Measurements from ENCODE around the gene DYRK1A.

Gene DYRK1A

GRCh38 chr21:37450445-37450941 lies 83.9 kb downstream of the DYRK1A start:
- peak; percentile 19 for DNase-seq (ENCODE audit: low spot score)

DNA sequence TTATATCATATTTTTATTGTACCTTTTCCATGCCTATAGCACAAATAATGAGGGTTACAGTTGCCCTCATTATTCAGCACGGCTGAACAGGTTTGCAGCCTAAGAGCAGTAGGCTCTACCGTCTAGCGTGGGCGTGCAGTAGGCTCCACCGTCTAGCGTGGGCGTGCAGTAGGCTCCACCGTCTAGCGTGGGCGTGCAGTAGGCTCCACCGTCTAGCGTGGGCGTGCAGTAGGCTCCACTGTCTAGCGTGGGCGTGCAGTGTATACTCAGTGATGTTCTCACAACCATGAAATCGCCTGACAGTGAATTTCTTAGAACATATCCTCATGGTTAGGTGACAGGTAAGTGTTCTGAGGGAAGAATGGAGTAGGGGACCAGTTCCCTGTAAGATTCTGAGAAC lies 84.9 kb downstream of the DYRK1A start:
- no peak for DNase-seq (ENCODE audit: low spot score)

- no peak for DNase-seq (ENCODE audit: low spot score)
Observed at GRCh38 chr21:37452227-37452626, 85.7 kb downstream of the DYRK1A start.

- no peak for DNase-seq (ENCODE audit: low spot score)
Observed at GRCh38 chr21:37453350-37453749, 86.8 kb downstream of the DYRK1A start.

DNA sequence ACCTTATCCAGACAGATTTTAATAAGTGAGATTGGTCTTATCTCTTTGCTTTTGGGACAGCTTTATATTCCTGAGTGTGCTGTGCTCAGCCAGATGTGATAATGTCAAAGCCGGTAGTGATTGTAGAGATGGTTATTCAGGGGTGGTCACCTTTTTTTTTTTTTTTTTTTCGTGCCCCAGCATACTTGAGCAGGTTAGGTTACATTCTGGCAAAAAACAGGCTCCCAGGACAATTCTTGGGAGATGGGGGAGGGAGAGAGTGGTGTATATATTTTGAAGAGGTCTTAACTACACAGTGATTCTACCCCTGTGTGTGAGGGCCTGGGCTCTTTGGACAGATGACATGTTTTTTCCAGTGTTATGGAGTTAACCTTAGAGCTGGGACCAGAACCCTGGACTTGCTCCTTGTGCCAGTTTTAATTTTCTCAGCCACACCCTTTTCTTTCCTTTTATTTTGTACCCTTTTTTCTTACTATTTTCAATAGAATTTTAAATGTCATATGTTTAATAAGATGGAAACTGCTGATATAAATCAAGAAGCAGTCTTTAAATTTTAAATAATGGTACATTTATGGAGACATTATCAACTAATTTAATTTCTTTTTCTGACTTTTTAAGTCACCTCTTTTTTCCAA lies 88.4 kb downstream of the DYRK1A start:
- no peak for DNase-seq (ENCODE audit: low spot score)

DNA sequence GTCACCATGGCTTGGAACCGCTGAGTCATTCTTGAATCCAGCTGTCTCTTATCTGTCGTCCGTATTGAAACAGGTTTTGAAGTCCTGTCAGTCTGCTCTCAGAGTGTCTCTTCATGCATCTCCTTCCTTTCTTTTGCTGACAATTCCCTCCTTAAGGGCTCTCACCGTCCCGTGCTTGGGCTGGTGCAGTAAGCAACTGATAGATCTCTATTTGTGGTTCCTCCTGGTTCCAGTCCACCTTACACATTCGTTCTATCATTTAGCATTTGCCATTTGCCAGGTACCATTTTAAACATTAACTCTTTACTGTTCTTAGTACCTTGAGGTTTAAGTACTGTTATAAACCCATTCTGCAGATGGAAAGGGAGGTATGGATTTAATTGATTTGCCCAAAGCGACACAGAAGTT lies 88.9 kb downstream of the DYRK1A start:
- DNase-seq (ENCODE audit: low spot score), result no peak

DNA sequence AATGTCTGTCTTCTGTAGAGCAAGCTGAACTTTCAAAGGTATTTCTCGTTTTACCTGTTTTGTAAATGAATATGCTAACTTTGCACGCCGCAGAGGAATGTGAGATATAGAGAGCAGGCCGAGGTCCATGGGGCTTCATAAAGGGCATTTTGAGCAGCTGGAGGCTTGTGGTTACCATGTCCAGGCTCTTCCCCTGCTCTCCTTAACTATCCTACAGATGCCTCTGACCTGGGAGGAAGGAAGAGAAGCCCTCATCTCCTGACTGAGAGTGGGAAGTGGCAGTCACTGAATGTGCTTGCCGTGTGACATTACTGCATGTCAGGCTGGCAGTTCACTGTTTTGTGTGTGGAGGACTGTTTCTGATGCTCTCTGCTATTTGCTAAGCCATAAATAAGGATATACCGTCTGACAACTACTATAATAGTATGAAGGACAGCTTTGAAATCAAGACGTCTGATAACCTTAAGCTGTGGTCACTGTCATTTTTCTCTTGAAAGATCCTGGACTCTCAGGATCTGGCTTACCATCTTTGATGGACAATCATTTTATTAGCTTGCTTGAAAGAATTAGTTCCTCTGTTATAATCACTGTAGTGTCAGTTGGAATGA lies 92.2 kb downstream of the DYRK1A start:
- no peak for DNase-seq (ENCODE audit: low spot score)

GRCh38 chr21:37459575-37459974 lies 93.0 kb downstream of the DYRK1A start:
- DNase-seq (ENCODE audit: low spot score), result no peak

- DNase-seq (ENCODE audit: low spot score), result no peak
Observed at GRCh38 chr21:37460196-37460595, 93.6 kb downstream of the DYRK1A start.

DNA sequence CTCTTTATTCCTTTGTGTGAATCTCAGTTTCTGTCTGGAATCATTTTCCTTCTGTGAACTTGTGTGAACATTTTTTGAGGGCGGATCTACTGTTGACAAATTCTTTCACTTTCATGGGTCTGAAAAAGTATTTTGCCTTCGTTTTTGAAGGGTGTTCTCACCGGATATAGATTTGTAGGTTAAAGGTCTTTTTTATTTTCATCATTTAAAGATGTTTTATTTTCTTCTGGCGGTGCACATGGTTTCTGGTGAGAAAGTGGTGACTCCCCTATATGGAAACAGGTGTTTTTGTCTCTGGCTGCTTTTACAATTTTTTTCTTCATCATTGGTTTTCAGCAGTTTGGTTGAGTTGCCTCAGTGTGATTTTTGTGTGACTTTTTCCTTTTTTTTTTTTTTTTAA lies 94.9 kb downstream of the DYRK1A start:
- no peak for DNase-seq (ENCODE audit: low spot score)

DNA sequence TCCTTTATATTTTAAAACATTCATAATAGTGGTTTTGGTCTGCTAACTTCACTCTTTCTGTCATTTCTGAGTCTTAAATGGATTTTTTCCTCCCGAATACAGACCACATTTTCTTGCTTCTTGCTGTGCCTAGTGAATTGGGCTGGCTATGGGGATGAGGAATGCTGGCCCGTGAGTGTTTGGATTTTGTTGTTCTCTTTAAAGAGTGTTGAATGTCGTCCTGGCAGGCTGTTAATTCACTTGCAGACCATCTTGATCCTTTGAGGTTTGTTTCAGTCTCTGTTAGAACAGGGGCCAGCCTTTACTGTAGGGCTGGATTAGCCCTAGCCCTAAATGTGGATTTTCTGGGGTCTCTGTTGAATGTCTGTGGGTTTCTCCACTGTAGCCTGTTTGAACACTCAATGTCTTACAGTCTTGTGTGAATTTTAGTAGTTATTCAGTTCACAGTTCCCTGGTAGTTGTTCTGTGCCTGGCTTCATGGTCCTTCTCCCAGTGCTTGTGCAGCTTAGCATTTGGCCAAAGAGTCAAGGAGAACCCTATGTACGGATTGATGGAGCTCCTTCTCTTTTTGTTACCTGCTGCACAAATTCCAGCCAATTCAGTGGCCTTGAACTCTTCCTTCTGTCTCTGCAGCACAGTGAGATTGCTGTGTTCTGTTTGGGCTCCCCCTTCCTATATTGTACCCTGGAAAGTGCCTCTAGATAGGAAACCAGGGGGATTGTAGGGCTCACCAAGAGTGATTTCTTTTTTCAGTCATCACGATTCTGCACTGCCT lies 95.7 kb downstream of the DYRK1A start:
- DNase-seq (ENCODE audit: low spot score), result no peak

GRCh38 chr21:37463083-37463801 lies 96.7 kb downstream of the DYRK1A start:
- DNase-seq (ENCODE audit: low spot score), result peak; percentile 39

DNA sequence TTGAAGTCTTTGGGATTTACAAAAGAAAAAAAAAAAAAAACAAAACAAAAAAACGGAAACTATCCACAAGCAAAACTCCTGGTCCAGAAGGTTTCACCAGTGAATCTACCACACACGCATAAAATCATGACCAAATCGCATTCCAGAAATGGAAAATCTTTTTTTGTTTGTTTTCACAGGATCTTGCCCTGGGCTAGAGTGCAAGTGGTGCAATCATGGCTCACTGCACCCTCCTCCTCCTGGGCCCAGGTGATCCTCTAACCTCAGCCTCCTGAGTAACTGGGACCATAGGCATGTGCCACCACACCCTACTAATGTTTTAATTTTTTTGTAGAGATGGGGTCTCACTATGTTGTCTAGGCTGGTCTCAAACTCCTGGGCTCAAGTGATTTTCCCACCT lies 100.5 kb downstream of the DYRK1A start:
- no peak for DNase-seq (ENCODE audit: low spot score)

DNA sequence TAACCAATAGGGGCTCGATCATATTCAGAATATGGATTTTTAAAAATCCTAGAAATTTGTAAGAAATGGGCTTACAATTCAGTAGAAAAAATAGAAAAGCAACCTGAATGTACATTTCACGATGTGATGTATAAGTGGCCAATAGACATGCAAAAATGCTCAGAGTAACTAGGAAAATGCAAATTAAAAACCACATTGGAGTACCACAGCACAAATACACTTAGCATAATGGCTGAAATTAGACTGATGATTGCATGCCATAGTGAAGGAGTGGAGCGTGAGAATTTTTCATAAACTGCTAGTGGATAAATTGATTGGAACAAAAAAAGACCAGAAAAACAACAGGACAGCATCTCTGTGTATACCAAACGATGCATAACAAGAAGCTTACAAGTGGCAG lies 102.3 kb downstream of the DYRK1A start:
- no peak for DNase-seq (ENCODE audit: low spot score)

- DNase-seq (ENCODE audit: low spot score), result no peak
Observed at GRCh38 chr21:37469441-37469840, 102.9 kb downstream of the DYRK1A start.

- no peak for DNase-seq (ENCODE audit: low spot score)
Observed at GRCh38 chr21:37472581-37472980, 106.0 kb downstream of the DYRK1A start.

GRCh38 chr21:37473491-37473890 lies 106.9 kb downstream of the DYRK1A start:
- DNase-seq (ENCODE audit: low spot score), result no peak

GRCh38 chr21:37474342-37474741 lies 107.8 kb downstream of the DYRK1A start:
- no peak for DNase-seq (ENCODE audit: low spot score)

DNA sequence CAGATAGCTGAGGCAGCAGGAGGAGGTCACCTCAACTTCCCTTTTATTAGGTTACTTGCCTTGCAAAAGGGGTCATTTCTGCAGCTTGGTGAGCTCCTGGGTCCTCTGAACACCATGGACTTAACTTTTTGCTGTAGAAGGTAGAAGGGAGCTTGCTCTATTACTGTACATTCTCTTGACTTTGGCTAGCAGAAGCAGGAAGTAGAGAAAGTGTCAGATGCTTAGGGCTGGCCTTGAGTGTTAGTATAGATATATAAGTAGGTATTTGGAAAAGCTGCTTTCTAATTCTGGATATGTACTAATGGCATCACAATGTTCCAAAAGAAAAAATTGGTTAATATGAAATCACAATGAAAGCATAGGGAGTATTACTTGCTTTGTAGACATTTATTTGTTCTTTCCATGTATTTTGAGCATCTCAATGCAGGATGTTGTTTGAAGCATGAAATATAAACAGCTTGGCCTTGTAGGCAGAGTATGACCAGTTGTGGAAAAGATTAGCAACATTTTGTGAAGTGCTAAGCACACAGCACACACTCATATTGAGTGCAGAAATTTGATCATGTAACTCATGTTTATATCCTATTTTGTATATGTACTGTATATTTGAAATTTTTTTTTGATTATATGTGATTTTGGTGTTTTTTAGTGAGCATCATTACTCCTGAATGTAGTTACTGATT lies 108.8 kb downstream of the DYRK1A start:
- DNase-seq (ENCODE audit: low spot score), result no peak

DNA sequence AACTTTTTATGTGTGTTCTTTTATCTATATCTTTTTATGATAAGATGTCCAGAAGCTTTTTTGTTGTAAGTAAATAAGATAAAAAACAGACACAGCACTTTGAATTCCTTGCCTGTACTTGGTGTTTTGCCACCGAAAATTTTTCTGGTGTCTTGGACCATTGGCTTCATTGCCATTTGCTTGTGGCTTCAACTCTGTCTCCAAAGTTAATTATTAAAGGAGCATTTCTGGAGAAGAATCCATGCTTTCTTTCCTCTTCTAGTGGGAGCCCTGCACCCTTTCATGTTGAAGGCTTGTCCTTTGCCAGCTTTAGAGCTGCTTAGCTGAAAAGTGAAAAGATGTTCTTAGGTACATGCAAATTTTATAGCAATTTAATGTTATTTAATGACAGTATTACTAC lies 112.2 kb downstream of the DYRK1A start:
- no peak for DNase-seq (ENCODE audit: low spot score)

DNA sequence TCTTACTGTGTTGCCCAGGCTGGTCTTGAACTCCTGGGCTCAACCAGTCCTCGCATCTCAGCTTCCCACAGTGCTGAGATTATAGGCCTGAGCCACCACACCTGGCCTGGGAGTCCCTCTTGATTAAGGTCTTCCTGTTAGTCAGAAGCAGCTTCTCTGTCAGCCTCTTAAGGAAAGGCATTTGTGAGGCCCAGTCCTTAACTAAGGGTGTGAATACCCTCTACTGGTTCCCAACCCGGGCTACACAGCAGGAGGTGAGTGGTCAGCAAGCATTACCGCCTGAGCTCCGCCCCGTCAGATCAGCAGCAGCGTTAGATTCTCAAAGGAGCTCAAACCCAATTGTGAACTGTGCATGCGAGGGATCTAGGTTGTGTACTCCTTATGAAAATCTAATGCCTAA lies 117.2 kb downstream of the DYRK1A start:
- no peak for DNase-seq (ENCODE audit: low spot score)

Data from kidney capillary endothelial cell (primary cell).